ENCODE measurements around the gene DCXR.

DCXR gene

GRCh38 chr17:82012640-82013295, 24.7 kb downstream of the DCXR start:
- DNase-seq: no peak

- no peak for DNase-seq
These were observed 25.2 kb downstream of the DCXR start for GRCh38 chr17:82012261-82012639.

GRCh38 chr17:82011617-82012187, 25.8 kb downstream of the DCXR start:
- no peak for DNase-seq

- no peak for DNase-seq
These were observed 26.6 kb downstream of the DCXR start for GRCh38 chr17:82010575-82011525.

GRCh38 chr17:82009413-82009812, 28.1 kb downstream of the DCXR start:
- DNase-seq: no peak

- no peak for DNase-seq
These were observed 28.5 kb downstream of the DCXR start for GRCh38 chr17:82008941-82009405.

GRCh38 chr17:82008258-82008940, 29.1 kb downstream of the DCXR start:
- DNase-seq: peak; percentile 2

GRCh38 chr17:82007495-82008257, 29.8 kb downstream of the DCXR start:
- DNase-seq: peak; percentile 12

GRCh38 chr17:82007228-82007494, 30.3 kb downstream of the DCXR start:
- peak; percentile 4 for DNase-seq

GRCh38 chr17:82006468-82007227, 30.8 kb downstream of the DCXR start:
- peak; percentile 5 for DNase-seq

GRCh38 chr17:82005701-82006348, 31.7 kb downstream of the DCXR start:
- DNase-seq: no peak

- DNase-seq: peak; percentile 4
These were observed 32.7 kb downstream of the DCXR start for GRCh38 chr17:82004517-82005455.

- DNase-seq: peak; percentile 45
These were observed 33.8 kb downstream of the DCXR start for GRCh38 chr17:82003411-82004381.

- DNase-seq: peak; percentile 27
These were observed 35.9 kb downstream of the DCXR start for GRCh38 chr17:82001571-82002056.

GRCh38 chr17:82000803-82001570, 36.5 kb downstream of the DCXR start:
- DNase-seq: peak; percentile 67

- peak; percentile 70 for DNase-seq
These were observed 37.3 kb downstream of the DCXR start for GRCh38 chr17:81999976-82000802.
